HEK293T (cell line): ENCODE measurements around the gene KIAA0513.

Source experiments
- CTCF ChIA-PET: fragments of 350-600 bp; formaldehyde crosslinking; extraction: SDS; loops from one replicate; lab custom pipeline; 2021; ENCODE audit warnings: antibody characterized with exemption, inconsistent platforms; lab: Yijun Ruan, JAX
- POLR2A ChIA-PET: fragments of 350-600 bp; formaldehyde crosslinking; extraction: SDS; loops from one replicate; lab custom pipeline; 2020; ENCODE audit warnings: antibody characterized with exemption, inconsistent platforms; lab: Yijun Ruan, JAX
- DNase-seq: peaks from one replicate; pipeline ENCODE4 v3.0.0; 2012; ENCODE audit warnings: mixed read lengths; ENCODE audit errors: extremely low spot score
- ARNT ChIP-seq: fragments of 450-650 bp; IDR thresholded peaks from 2 replicates; pipeline ENCODE4 v1.6.1; 2017; ENCODE audit warnings: mild to moderate bottlenecking
- BHLHE40 ChIP-seq: fragments of 450-650 bp; IDR thresholded peaks from 2 replicates; pipeline ENCODE4 v1.6.1; 2016; ENCODE audit warnings: mild to moderate bottlenecking, moderate library complexity, borderline replicate concordance
- CTBP1 ChIP-seq: fragments of 450-650 bp; IDR thresholded peaks from 2 replicates; pipeline ENCODE4 v1.6.1; 2016; ENCODE audit warnings: borderline replicate concordance
- ELF4 ChIP-seq: fragments of 450-650 bp; IDR thresholded peaks from 2 replicates; pipeline ENCODE4 v1.6.1; 2017; ENCODE audit warnings: antibody characterized with exemption
- FOXA1 ChIP-seq: fragments of 450-650 bp; IDR thresholded peaks from 2 replicates; pipeline ENCODE4 v1.6.1; 2016; ENCODE audit warnings: mild to moderate bottlenecking
- FOXK2 ChIP-seq: fragments of 450-650 bp; IDR thresholded peaks from 2 replicates; pipeline ENCODE4 v1.6.1; 2016; ENCODE audit warnings: mild to moderate bottlenecking
- FOXM1 ChIP-seq: fragments of 450-650 bp; IDR thresholded peaks from 2 replicates; pipeline ENCODE4 v1.6.1; 2017; ENCODE audit warnings: mild to moderate bottlenecking, borderline replicate concordance
- HDGF ChIP-seq: fragments of 450-650 bp; IDR thresholded peaks from 2 replicates; pipeline ENCODE4 v1.6.1; 2017; ENCODE audit warnings: antibody characterized with exemption, borderline replicate concordance
- L3MBTL2 ChIP-seq: fragments of 450-650 bp; conservative IDR thresholded peaks from 2 replicates; pipeline ENCODE4 v1.6.1; 2016; ENCODE audit warnings: mild to moderate bottlenecking
- LEF1 ChIP-seq: fragments of 450-650 bp; IDR thresholded peaks from 2 replicates; pipeline ENCODE4 v1.6.1; 2017; ENCODE audit warnings: mild to moderate bottlenecking, borderline replicate concordance
- NFRKB ChIP-seq: fragments of 450-650 bp; IDR thresholded peaks from 2 replicates; pipeline ENCODE4 v1.6.1; 2016; ENCODE audit warnings: mild to moderate bottlenecking, moderate library complexity
- SP1 ChIP-seq: fragments of 450-650 bp; IDR thresholded peaks from 2 replicates; pipeline ENCODE4 v1.6.1; 2017
- SUZ12 ChIP-seq: fragments of 450-650 bp; IDR thresholded peaks from 2 replicates; pipeline ENCODE4 v1.6.1; 2016; ENCODE audit warnings: mild to moderate bottlenecking
- TARDBP ChIP-seq: fragments of 450-650 bp; IDR thresholded peaks from 2 replicates; pipeline ENCODE4 v1.6.1; 2016
- ZNF384 ChIP-seq: fragments of 450-650 bp; IDR thresholded peaks from 2 replicates; pipeline ENCODE4 v1.6.1; 2016
- TF ChIP-seq, protein P1 (sequence below): fragments of 450-650 bp; IDR thresholded peaks from 2 replicates; pipeline ENCODE4 v1.6.1; 2016

Gene KIAA0513

DNA sequence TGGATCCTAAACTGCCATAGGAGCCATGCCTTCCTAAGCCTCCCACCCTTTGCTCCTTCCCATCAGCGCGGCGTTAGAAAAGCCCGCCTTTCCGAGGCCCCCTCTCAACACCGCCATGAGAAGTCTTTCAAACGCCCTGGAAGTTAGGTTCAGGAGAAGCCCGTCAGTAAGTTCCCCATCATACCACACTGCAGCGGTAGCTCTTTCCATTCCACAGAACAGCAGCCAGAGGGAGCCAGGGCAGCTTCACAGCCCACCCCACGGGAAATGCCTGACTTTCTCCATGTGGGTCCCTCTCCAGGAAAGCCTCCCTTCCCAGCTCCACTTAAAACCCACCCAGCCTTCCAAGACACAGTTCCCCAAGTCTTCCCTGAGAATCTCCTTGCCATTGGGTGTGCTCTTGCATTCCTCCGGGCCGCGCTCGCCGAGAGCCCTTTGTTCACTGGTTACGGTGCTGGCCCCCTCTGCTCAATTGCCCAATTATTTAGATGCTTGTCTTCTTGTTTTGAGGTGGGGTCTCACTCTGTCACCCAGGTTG lies 28.7 kb downstream of the KIAA0513 start:
- CTCF ChIA-PET, result interaction anchor here (0.5 to 1.5 kb wide), 6 partner anchors 9 to 85 kb away, joined by 3 to 5 read pairs (median 3); no protein-coding TSS in a partner anchor

DNA sequence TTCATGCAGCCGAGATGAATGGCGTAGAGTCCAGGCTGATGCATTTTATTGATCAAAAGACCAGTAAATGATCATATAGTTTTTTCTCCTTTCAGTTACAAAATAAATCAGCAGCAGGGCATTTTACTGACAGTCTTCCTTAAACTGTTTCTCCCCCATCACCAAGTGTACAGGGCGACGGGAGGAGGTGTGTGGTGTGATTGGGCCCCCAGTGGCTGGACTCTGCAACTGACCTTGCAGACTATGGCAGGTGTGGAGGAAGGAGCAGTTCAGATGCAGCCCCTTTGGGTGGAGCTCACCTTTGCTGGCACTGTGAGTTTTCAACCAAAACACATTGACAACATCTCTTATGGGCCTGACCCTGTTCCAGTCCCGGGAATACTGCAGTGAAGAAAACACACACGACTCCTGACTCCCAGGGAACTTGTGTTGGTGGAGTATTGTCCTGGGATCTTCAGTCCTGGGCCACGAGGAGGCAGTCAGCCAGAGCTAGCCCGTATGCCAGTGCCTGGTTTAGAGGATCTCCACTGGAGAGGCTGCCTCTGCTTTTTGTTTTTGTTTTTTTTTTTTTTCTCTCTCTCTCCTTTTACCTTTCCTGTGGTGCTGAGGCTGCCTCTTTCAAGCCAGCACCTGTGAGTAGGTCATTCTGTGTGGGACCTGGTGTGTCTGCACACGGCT lies 29.8 kb downstream of the KIAA0513 start:
- ChIA-PET POLR2A (no interaction called here), CTCF (interaction anchor here (0.6 kb wide), 1 partner anchor 27 kb away, joined by 3 read pairs; no protein-coding TSS in a partner anchor)
- TF ChIP-seq FOXM1 (no peak), ARNT (no peak), ZNF384 (no peak), L3MBTL2 (no peak), FOXK2 (no peak), HDGF (no peak)

More for the DNA sequence above, 28.7 kb downstream of the KIAA0513 start:
- DNase-seq, result peak; percentile 49
- TF ChIP-seq SP1, result no peak
- no peak for TF ChIP-seq BHLHE40
- TF ChIP-seq FOXM1, result no peak
- TF ChIP-seq ARNT, result no peak
- no peak for TF ChIP-seq FOXA1
- TF ChIP-seq, protein P1, sequence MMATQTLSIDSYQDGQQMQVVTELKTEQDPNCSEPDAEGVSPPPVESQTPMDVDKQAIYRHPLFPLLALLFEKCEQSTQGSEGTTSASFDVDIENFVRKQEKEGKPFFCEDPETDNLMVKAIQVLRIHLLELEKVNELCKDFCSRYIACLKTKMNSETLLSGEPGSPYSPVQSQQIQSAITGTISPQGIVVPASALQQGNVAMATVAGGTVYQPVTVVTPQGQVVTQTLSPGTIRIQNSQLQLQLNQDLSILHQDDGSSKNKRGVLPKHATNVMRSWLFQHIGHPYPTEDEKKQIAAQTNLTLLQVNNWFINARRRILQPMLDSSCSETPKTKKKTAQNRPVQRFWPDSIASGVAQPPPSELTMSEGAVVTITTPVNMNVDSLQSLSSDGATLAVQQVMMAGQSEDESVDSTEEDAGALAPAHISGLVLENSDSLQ, result no peak
- TF ChIP-seq SUZ12, result no peak
- TF ChIP-seq FOXK2, result no peak
- POLR2A ChIA-PET, result interaction anchor here (1.0 to 1.4 kb wide), 3 partner anchors 9 to 45 kb away, joined by 3 to 5 read pairs (median 4); partner anchors contain the start of genes KIAA0513 and ZDHHC7

DNA sequence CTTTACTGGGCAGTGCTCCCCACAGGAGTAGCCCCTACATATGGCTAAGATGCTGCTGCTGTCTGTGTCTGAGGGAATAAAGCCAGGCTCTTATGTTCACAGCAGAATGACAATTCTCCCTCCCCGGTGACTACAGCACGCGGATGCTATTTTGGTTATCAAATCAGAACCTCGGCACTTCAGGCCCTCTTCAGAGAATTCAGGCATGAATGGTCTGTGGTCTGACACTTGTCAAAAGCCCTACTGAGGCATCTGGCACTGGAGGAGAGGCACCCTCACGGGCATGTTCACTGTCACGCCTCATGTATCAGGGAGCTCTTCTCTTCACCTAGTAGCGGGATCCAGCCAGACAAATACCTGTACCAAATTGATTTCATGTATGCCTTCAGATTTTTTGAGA lies 30.4 kb downstream of the KIAA0513 start:
- TF ChIP-seq, protein P1, result no peak
- no peak for TF ChIP-seq ARNT
- no peak for TF ChIP-seq BHLHE40
- TF ChIP-seq NFRKB, result no peak
- no peak for TF ChIP-seq ELF4
- TF ChIP-seq SUZ12, result no peak
- no peak for TF ChIP-seq ZNF384
- TF ChIP-seq FOXA1, result no peak
- no peak for TF ChIP-seq SP1
- no peak for TF ChIP-seq L3MBTL2
- TF ChIP-seq FOXM1, result no peak
- TF ChIP-seq CTBP1, result no peak
- TF ChIP-seq HDGF, result no peak
- TF ChIP-seq TARDBP, result no peak
- no peak for TF ChIP-seq LEF1
- TF ChIP-seq FOXK2, result no peak
- ChIA-PET POLR2A (no interaction called here), CTCF (interaction anchor here (0.6 kb wide), 1 partner anchor 27 kb away, joined by 3 read pairs; no protein-coding TSS in a partner anchor)
- no peak for DNase-seq

More for the DNA sequence above, 29.8 kb downstream of the KIAA0513 start:
- DNase-seq, result peak; percentile 62

DNA sequence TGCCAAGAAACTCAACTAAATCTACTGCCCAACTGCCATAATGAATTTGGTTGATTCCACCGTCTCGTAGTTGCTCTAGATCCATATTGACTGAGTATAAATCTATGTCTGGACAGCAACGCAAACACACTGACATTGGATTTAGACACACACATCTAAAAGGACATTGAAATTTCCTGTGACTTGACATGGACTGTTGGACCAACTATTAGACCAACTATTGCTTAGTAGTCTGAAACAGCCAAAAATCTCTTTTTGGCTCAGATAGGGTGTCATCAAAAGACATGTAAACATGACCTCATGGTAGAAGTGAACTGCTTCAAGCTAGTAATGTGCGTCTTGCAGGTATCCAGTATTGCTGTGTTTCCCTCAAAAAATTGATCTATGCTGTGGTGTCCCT lies 31.3 kb downstream of the KIAA0513 start:
- no peak for DNase-seq
- ChIA-PET POLR2A (no interaction called here), CTCF (no interaction called here)
- no peak for TF ChIP-seq SUZ12
- TF ChIP-seq L3MBTL2, result no peak
- TF ChIP-seq LEF1, result no peak
- TF ChIP-seq CTBP1, result no peak

DNA sequence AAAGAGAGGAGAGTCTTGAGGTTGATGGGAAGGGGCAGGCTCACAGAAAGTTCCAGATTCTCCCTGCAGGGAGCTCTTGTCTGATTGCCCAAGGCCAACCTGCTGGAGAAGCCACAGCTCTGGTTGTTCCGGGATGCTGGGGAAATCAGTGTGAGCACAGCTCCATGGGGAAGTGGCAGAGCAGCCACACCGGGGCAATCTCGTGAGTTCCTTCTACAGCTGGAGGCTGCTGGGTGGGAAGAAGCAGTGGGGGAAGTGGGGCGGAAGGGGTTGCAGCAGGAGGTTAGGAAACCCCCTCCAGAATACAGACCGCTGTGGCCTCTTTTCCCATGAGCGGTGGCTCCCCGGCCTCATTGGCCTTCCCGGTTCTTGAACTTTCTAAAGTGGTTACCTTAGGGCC lies 34.0 kb downstream of the KIAA0513 start:
- TF ChIP-seq CTBP1 (no peak), HDGF (no peak), SUZ12 (no peak), FOXA1 (no peak), FOXM1 (no peak), ARNT (no peak), SP1 (no peak), TARDBP (no peak), L3MBTL2 (no peak), ZNF384 (no peak)
- TF ChIP-seq, protein P1, result no peak
- DNase-seq, result no peak
- ChIA-PET POLR2A (interaction anchor here (1.1 kb wide), 1 partner anchor 11 kb away, joined by 3 read pairs; no protein-coding TSS in a partner anchor), CTCF (no interaction called here)

DNA sequence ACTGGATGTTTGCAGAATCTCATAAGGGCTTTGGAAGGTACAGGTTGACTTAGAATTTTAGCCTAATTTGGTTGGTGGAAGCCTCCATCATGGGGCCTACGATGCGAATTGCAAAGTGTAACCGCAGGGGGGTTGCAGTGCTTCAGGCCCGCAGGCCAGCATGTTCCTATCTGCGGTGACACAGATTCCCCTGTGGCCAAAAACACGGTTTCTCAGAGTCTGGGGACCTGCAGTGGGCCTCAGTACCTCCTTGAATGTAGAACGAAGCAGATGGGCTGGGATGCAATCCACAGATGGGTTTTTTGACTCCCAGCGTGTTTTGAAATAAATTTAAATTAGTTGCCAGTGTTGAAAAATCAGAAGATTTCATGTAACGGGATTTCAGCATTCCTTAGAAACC lies 34.7 kb downstream of the KIAA0513 start:
- ChIA-PET CTCF (no interaction called here), POLR2A (no interaction called here)
- DNase-seq, result no peak
- TF ChIP-seq ARNT (no peak), FOXM1 (no peak)
